Stimulated activated CD4-positive, alpha-beta T cell treated with anti-CD3 and anti-CD28 coated beads, Interleukin-1b, Interleukin-23, amount 100 ng/mL, for 4 hours (primary cell): ENCODE measurements around the gene CAPS.
A peak's percentile ranks its signal among the peaks of the same experiment; 100 is the strongest.
"Not testable (repeated sequence)": the region's sequence is repeated elsewhere in the genome, so short reads cannot be mapped to it uniquely, and the experiment has no call there.

Source experiments
- DNase-seq, 2 donors: peaks; one replicate each; pipeline ENCODE4 v3.0.0-alpha.2; 2020; ENCODE audit warnings: low read depth in 2 of 2

Gene CAPS

GRCh38 chr19:5956323-5956722 is 42.3 kb downstream of the CAPS start:
- no peak for DNase-seq

GRCh38 chr19:5956728-5957127 is 42.7 kb downstream of the CAPS start:
- no peak for DNase-seq

GRCh38 chr19:5957170-5957569 is 43.1 kb downstream of the CAPS start:
- no peak for DNase-seq

- no peak for DNase-seq
Measured at GRCh38 chr19:5958074-5958850, 44.2 kb downstream of the CAPS start.

GRCh38 chr19:5958851-5959122 is 44.7 kb downstream of the CAPS start:
- no peak for DNase-seq

- DNase-seq, result no peak
Measured at GRCh38 chr19:5959260-5960004, 45.4 kb downstream of the CAPS start.

- DNase-seq, result no peak
Measured at GRCh38 chr19:5960005-5961001, 46.2 kb downstream of the CAPS start.

- DNase-seq, result not testable (repeated sequence)
Measured at GRCh38 chr19:5961641-5961968, 47.6 kb downstream of the CAPS start.

- peak in 1 of 2 donors; percentile 38 for DNase-seq
Measured at GRCh38 chr19:5961969-5962945, 48.2 kb downstream of the CAPS start.

- not testable (repeated sequence) for DNase-seq
Measured at GRCh38 chr19:5963259-5963658, 49.2 kb downstream of the CAPS start.

GRCh38 chr19:5963855-5964254 is 49.8 kb downstream of the CAPS start:
- DNase-seq, result no peak

GRCh38 chr19:5964816-5965565 is 50.9 kb downstream of the CAPS start:
- no peak for DNase-seq
